H1 (cell line): ENCODE results near the gene BRD1. TPM values are rescaled to one million over a fixed set of nuclear protein-coding genes. Genes with fewer than 3 reads are reported as not detected.

Experiments
- CHD7 ChIP-seq: fragments of 300-600 bp; sonication (generic); IDR thresholded peaks from 2 replicates; pipeline ENCODE4 v1.7.1; 2012; ENCODE audit warnings: low read length, moderate library complexity, mild to moderate bottlenecking, inconsistent platforms; ENCODE audit not compliant: insufficient replicate concordance
- CTCF ChIP-seq, 3 experiments: IDR thresholded peaks; 1 replicate in 2 of 3; 2 replicates in 1 of 3; pipeline versions ENCODE4 v1.5.1 to v1.6.1; 2011; ENCODE audit warnings: low read length in 3 of 3, mild to moderate bottlenecking in 3 of 3, inconsistent platforms in 2 of 3, low read depth in 1 of 3, moderate library complexity in 1 of 3; ENCODE audit not compliant: insufficient read depth in 1 of 3; ENCODE audit errors: control extremely low read depth in 1 of 3
- EP300 ChIP-seq, 2 experiments: IDR thresholded peaks; 1 replicate in 1 of 2; 2 replicates in 1 of 2; pipeline ENCODE4 v1.6.1; 2011 to 2012; ENCODE audit warnings: low read depth in 2 of 2, low read length in 2 of 2, mild to moderate bottlenecking in 2 of 2, borderline replicate concordance in 1 of 2, inconsistent platforms in 1 of 2, moderate library complexity in 1 of 2
- MAFK ChIP-seq: IDR thresholded peaks from 2 replicates; pipeline ENCODE4 v1.6.1; 2012; ENCODE audit warnings: low read depth, mild to moderate bottlenecking, improper control_type of control experiment, low read length
- RAD21 ChIP-seq, 2 experiments: IDR thresholded peaks in 1 of 2; conservative IDR thresholded peaks in 1 of 2; 2 replicates each; pipeline ENCODE4 v1.6.1; 2011; ENCODE audit warnings: low read depth in 2 of 2, low read length in 2 of 2, improper control_type of control experiment in 1 of 2, inconsistent platforms in 1 of 2, mild to moderate bottlenecking in 1 of 2, moderate library complexity in 1 of 2
- SIRT6 ChIP-seq: IDR thresholded peaks from one replicate; pipeline ENCODE4 v1.7.1; 2012; ENCODE audit warnings: low read length, inconsistent platforms
- YY1 ChIP-seq: IDR thresholded peaks from 2 replicates; pipeline ENCODE4 v1.6.1; 2011; ENCODE audit warnings: low read depth, mild to moderate bottlenecking, low read length
- polyA plus RNA-seq, 7 experiments: library from polyadenylated mRNA; depleted of rRNA in 3 of 7; stranded (reverse) in 5 of 7; unstranded in 2 of 7; fragments of >200 nt in 5 of 7; fragments of 200-250 nt in 2 of 7; gene quantifications; 1 replicate in 5 of 7; 2 replicates in 1 of 7; 4 replicates in 1 of 7; pipeline versions ENCODE4 v1.2.1 to v1.2.3, GENCODE V29; 2011 to 2013; ENCODE audit warnings: missing spikeins in 2 of 7, mixed read lengths in 2 of 7
- total RNA-seq: library from RNA; stranded (reverse); fragmentation: NEBNext Ultra II Directional; extraction: Animal tissue kit (Norgen Biotek cat#: 25700); gene quantifications from 2 replicates; pipeline ENCODE4 v1.2.1, GENCODE V29; 2021

BRD1 gene
- total and polyA plus RNA-seq, 2 of the 8 experiments (the other 6 are each of a cell fraction or from before 2014, with no cell fraction given) = 6.8 to 34.0 TPM

DNA sequence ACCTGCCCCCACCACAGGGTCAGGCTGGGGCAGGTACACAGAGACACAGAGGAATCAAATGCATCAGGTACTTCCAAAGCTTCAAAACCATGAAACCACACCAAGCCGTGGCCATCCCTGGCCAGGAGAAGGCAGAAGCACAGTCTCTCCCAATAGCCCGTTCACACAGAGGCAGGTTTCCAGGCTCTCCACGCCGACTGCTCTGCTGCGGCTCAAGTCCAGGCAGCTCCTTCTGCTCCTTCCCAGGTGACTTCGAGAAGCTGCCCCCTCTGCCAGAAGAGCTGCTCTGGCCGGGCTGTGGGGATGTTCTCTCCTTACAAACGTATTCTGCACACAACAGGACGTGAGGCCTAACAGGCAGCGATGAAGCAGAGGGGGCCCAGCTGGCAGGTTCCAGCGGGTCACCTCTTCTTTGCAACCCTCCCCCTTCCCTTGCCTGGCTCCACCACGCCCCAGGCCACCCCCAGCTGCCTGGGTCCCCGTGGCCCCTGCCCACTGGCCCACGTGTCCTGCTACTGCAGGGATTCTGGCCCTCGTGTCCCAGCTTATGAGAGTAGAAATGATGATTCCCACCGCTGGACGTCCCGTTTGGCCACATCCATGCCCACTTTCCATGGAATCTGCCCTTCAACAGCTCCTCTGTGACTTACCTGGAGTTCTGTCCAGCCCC is 26.1 kb downstream of the BRD1 start (continued):
- TF ChIP-seq CHD7 = no peak
- no peak for TF ChIP-seq MAFK
- TF ChIP-seq RAD21 (IDR thresholded peaks at IDR 0.05 in 1 of 2, conservative IDR thresholded peaks at IDR 0.05 in 1 of 2; ENCODE audit: low read depth in 2 of 2, low read length in 2 of 2) = no peak
- TF ChIP-seq SIRT6 = no peak
- TF ChIP-seq CTCF (IDR thresholded peaks at IDR 0.05; ENCODE audit: control extremely low read depth in 1 of 3, insufficient read depth in 1 of 3, low read depth in 1 of 3, low read length in 3 of 3) = no peak
- TF ChIP-seq EP300 (IDR thresholded peaks at IDR 0.05; ENCODE audit: borderline replicate concordance in 1 of 2, low read depth in 2 of 2, low read length in 2 of 2) = no peak
- TF ChIP-seq YY1 = no peak
